HepG2 (cell line): ENCODE results near the gene TSSK3. TPM values are rescaled to one million over a fixed set of nuclear protein-coding genes. Genes with fewer than 3 reads are reported as not detected.

ENCODE experiments used
- ETV6 ChIP-seq: sonication (generic); formaldehyde crosslinking; conservative IDR thresholded peaks from 2 replicates; pipeline ENCODE4 v1.4.0; 2020; ENCODE audit warnings: missing genetic modification reagents
- FOXK2 ChIP-seq: fragments of 450-650 bp; IDR thresholded peaks from 2 replicates; pipeline ENCODE4 v1.6.1; 2016
- KLF9 ChIP-seq: IDR thresholded peaks from 2 replicates; pipeline ENCODE4 v1.6.1; 2016; ENCODE audit warnings: low read depth
- MIXL1 ChIP-seq: IDR thresholded peaks from 2 replicates; pipeline ENCODE4 v1.6.1; 2016
- NBN ChIP-seq: fragments of 450-650 bp; conservative IDR thresholded peaks from 2 replicates; pipeline ENCODE4 v1.6.1; 2017
- NCOR1 ChIP-seq: fragments of 200-600 bp; sonication (generic); IDR thresholded peaks from 2 replicates; pipeline ENCODE4 v1.7.0; 2017; ENCODE audit warnings: antibody characterized with exemption, low read length, borderline replicate concordance
- NFE2 ChIP-seq: sonication (generic); formaldehyde crosslinking; IDR thresholded peaks from 2 replicates; pipeline ENCODE4 v1.4.0; 2020; ENCODE audit warnings: missing genetic modification reagents
- NFE2L2 ChIP-seq: fragments of 150-350 bp; IDR thresholded peaks from 2 replicates; pipeline ENCODE4 v1.6.1; 2014; ENCODE audit warnings: low read length
- NR3C1 ChIP-seq: sonication (generic); formaldehyde crosslinking; IDR thresholded peaks from 2 replicates; pipeline ENCODE4 v1.4.0; 2020; ENCODE audit warnings: missing genetic modification reagents
- PHF8 ChIP-seq: sonication (generic); formaldehyde crosslinking; IDR thresholded peaks from 2 replicates; pipeline ENCODE4 v1.5.0; 2020; ENCODE audit warnings: missing genetic modification reagents
- PRMT3 ChIP-seq: sonication (generic); formaldehyde crosslinking; IDR thresholded peaks from 2 replicates; pipeline ENCODE4 v1.8.1; 2022; ENCODE audit warnings: low read depth, mild to moderate bottlenecking, moderate library complexity, missing genetic modification reagents, borderline replicate concordance
- RFXANK ChIP-seq: IDR thresholded peaks from 2 replicates; pipeline ENCODE4 v1.6.1; 2016
- TAF15 ChIP-seq: fragments of 200-400 bp; formaldehyde crosslinking; IDR thresholded peaks from one replicate; pipeline ENCODE4 v1.6.1; 2018; ENCODE audit warnings: mild to moderate bottlenecking, low read depth, low read length; ENCODE audit not compliant: poor library complexity, severe bottlenecking
- ZBTB14 ChIP-seq: sonication (generic); formaldehyde crosslinking; IDR thresholded peaks from 2 replicates; pipeline ENCODE4 v1.4.0; 2020; ENCODE audit warnings: missing genetic modification reagents
- ZBTB49 ChIP-seq: sonication (generic); formaldehyde crosslinking; IDR thresholded peaks from 2 replicates; pipeline ENCODE4 v1.4.0; 2020; ENCODE audit warnings: missing genetic modification reagents, borderline replicate concordance
- ZFP37 ChIP-seq: sonication (generic); formaldehyde crosslinking; IDR thresholded peaks from 2 replicates; pipeline ENCODE4 v1.4.0; 2020; ENCODE audit warnings: missing genetic modification reagents, borderline replicate concordance
- ZNF12 ChIP-seq: sonication (generic); formaldehyde crosslinking; IDR thresholded peaks from 2 replicates; pipeline ENCODE4 v1.5.0; 2020; ENCODE audit warnings: missing genetic modification reagents
- ZNF451 ChIP-seq: sonication (generic); formaldehyde crosslinking; IDR thresholded peaks from 2 replicates; pipeline ENCODE4 v1.5.0; 2020; ENCODE audit warnings: mild to moderate bottlenecking, missing genetic modification reagents
- ZNF570 ChIP-seq: sonication (generic); formaldehyde crosslinking; IDR thresholded peaks from 2 replicates; pipeline ENCODE4 v1.4.0; 2020; ENCODE audit warnings: mild to moderate bottlenecking, missing genetic modification reagents, borderline replicate concordance
- ZNF614 ChIP-seq: IDR thresholded peaks from 2 replicates; pipeline ENCODE4 v1.6.1; 2018; ENCODE audit warnings: missing biosample characterization, missing genetic modification reagents, inconsistent platforms, borderline replicate concordance
- ZNF800 ChIP-seq: sonication (generic); formaldehyde crosslinking; IDR thresholded peaks from 2 replicates; pipeline ENCODE4 v1.4.0; 2020; ENCODE audit warnings: missing genetic modification reagents
- ZNF883 ChIP-seq: sonication (generic); formaldehyde crosslinking; IDR thresholded peaks from 2 replicates; pipeline ENCODE4 v1.5.1; 2020; ENCODE audit warnings: mild to moderate bottlenecking, missing genetic modification reagents; ENCODE audit errors: not compliant biosample characterization
- ZSCAN31 ChIP-seq: sonication (generic); formaldehyde crosslinking; IDR thresholded peaks from 2 replicates; pipeline ENCODE4 v1.5.0; 2020; ENCODE audit warnings: low read depth, mild to moderate bottlenecking, missing genetic modification reagents
- polyA plus RNA-seq, 8 experiments: library from polyadenylated mRNA; depleted of rRNA in 3 of 8; stranded (reverse) in 7 of 8; unstranded in 1 of 8; fragments of >200 nt; fragmentation: Illumina TruSeq in 4 of 8; extraction: Trizol in 4 of 8; gene quantifications; 2 replicates each; pipeline versions ENCODE4 v1.2.1 to v1.2.3, GENCODE V29; 2011 to 2016; ENCODE audit warnings: low read depth in 4 of 8, missing spikeins in 1 of 8, mixed read lengths in 1 of 8; ENCODE audit not compliant: insufficient read depth in 1 of 8
- total RNA-seq, 5 experiments: library from RNA; depleted of rRNA; stranded (reverse); fragments of >200 nt; fragmentation: Illumina TruSeq; extraction: Trizol; gene quantifications; 2 replicates each; pipeline ENCODE4 v1.2.3, GENCODE V29; 2016; ENCODE audit warnings: low read depth in 1 of 5

Gene TSSK3
- total and polyA plus RNA-seq, 2 of the 13 experiments (the other 11 are each of a cell fraction or from before 2014, with no cell fraction given), result 1.0 to 1.1 TPM

- TF ChIP-seq RFXANK (CRISPR knock-in tag) (0 out of 2 replicates have a peak, but pooled peaks have one; percentile 67), ZNF570 (CRISPR knock-in tag) (no peak), TAF15 (no peak), ZNF800 (CRISPR knock-in tag) (no peak), ZNF614 (CRISPR knock-in tag) (peak; percentile 57; the same call in 1 of the 2 replicates), PRMT3 (CRISPR knock-in tag) (no peak), FOXK2 (no peak), KLF9 (CRISPR knock-in tag) (no peak), ZBTB49 (CRISPR knock-in tag) (0 out of 2 replicates have a peak, but pooled peaks have one; percentile 14), ZNF883 (CRISPR knock-in tag) (no peak), PHF8 (peak; percentile 31; the same call in 1 of the 2 replicates), NR3C1 (CRISPR knock-in tag) (no peak), ZSCAN31 (no peak), ETV6 (CRISPR knock-in tag) (no peak), NBN (no peak), NFE2 (no peak), ZNF12 (no peak), ZFP37 (CRISPR knock-in tag) (0 out of 2 replicates have a peak, but pooled peaks have one; percentile 73), ZNF451 (CRISPR knock-in tag) (no peak), NCOR1 (peak; percentile 65), NFE2L2 (no peak), ZBTB14 (CRISPR knock-in tag) (no peak), MIXL1 (peak; percentile 52; the same call in 1 of the 2 replicates)
Observed at GRCh38 chr1:32321712-32322291, 40.5 kb upstream of the TSSK3 start (continued).
